ENCODE results near the gene RAPGEF1.

DNA sequence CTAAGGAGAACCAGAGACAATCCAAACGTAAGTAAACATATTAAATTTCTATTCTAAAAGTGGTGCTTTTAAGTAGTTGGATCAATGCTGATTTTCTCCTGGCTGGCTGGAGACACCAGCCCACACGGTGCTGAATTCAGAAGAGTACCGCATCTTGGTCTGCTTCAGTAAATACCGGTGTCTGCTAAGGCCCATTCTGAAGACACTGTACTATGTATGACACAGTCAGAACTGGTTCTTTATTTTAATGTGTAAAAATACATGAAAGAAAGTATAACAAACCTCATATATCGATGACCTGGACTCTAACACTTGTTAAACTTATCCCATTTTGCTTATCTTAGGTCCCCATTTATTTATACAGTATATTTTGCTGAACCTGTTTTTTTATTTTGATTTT, 32.8 kb downstream of the RAPGEF1 start:
- no peak for TF ChIP-seq POLR2AphosphoS5 (IDR thresholded peaks at IDR 0.05; ENCODE audit: borderline replicate concordance, low read depth, low read length)
- no peak for TF ChIP-seq EZH2 (IDR thresholded peaks at IDR 0.05)

Measured in SK-N-MC (cell line).